Caco-2 (cell line): ENCODE measurements around the gene CBFA2T2. TPM values are rescaled to one million over a fixed set of nuclear protein-coding genes. Genes with fewer than 3 reads are reported as not detected.

ENCODE experiments used
- BruUV-seq: library from RNA; stranded (reverse); fragments of 400-500 nt; replicated peaks from 2 replicates; lab custom pipeline; 2021; lab: Mats Ljungman, UMichigan
- CTCF ChIA-PET: fragments of 300-600 bp; sonication (Branson Sonifier 250); formaldehyde crosslinking; loops from one replicate; lab custom pipeline; 2022; ENCODE audit warnings: antibody characterized with exemption; lab: Charles Lee
- POLR2A ChIA-PET: fragments of 300-600 bp; sonication (Branson Sonifier 250); formaldehyde crosslinking; loops from one replicate; lab custom pipeline; 2022; ENCODE audit warnings: antibody characterized with exemption; lab: Charles Lee
- DNase-seq, 2 experiments: peaks; one replicate each; pipeline versions ENCODE4 v3.0.0 to v3.0.0-alpha.2; 2020 to 2022
- H3K27me3 ChIP-seq: replicated peaks from 2 replicates; pipeline ENCODE4 v1.6.0; 2011; ENCODE audit warnings: low read length; ENCODE audit not compliant: control insufficient read depth, insufficient read depth
- H3K36me3 ChIP-seq: 2 replicates; pipeline ENCODE4 v1.5.1; 2011; ENCODE audit warnings: low read length; ENCODE audit not compliant: control insufficient read depth, insufficient read depth
- H3K4me1 ChIP-seq: fragments of 250-450 bp; sonication (Bioruptor Pico); 2 replicates; pipeline ENCODE4 v1.5.1; 2020; ENCODE audit warnings: mild to moderate bottlenecking
- H3K4me3 ChIP-seq: 2 replicates; pipeline ENCODE4 v1.5.1; 2011; ENCODE audit warnings: low read depth, mild to moderate bottlenecking, control low read depth, low read length
- H3K9me3 ChIP-seq: fragments of 250-450 bp; sonication (Bioruptor Pico); 2 replicates; pipeline ENCODE4 v1.5.1; 2020; ENCODE audit warnings: mild to moderate bottlenecking, moderate library complexity
- H3K27ac Mint-ChIP-seq: one replicate; pipeline ENCODE4 v1.8.0; 2022; ENCODE audit warnings: mixed read lengths; ENCODE audit not compliant: unreplicated experiment
- H3K27me3 Mint-ChIP-seq: one replicate; pipeline ENCODE4 v1.8.0; 2022; ENCODE audit warnings: mixed read lengths; ENCODE audit not compliant: insufficient read depth, unreplicated experiment
- H3K36me3 Mint-ChIP-seq: one replicate; pipeline ENCODE4 v1.8.0; 2022; ENCODE audit warnings: mild to moderate bottlenecking, mixed read lengths; ENCODE audit not compliant: insufficient read depth, unreplicated experiment
- H3K4me1 Mint-ChIP-seq: one replicate; pipeline ENCODE4 v1.8.0; 2022; ENCODE audit warnings: low read depth, mixed read lengths; ENCODE audit not compliant: unreplicated experiment
- H3K4me3 Mint-ChIP-seq: one replicate; pipeline ENCODE4 v1.8.0; 2022; ENCODE audit warnings: mild to moderate bottlenecking, moderate library complexity, mixed read lengths; ENCODE audit not compliant: unreplicated experiment
- H3K9me3 Mint-ChIP-seq: one replicate; pipeline ENCODE4 v1.8.0; 2022; ENCODE audit warnings: mixed read lengths; ENCODE audit not compliant: unreplicated experiment
- intact Hi-C: fragments of 100-400 bp; cut with micrococcal nuclease; formaldehyde crosslinking; loops from one replicate; pipeline ENCODE4 v1.10.0; 2022; ENCODE audit not compliant: unreplicated experiment
- total RNA-seq: library from RNA; stranded (reverse); gene quantifications from 2 replicates; pipeline ENCODE4 v1.2.3, GENCODE V29; 2022
- TF ChIP-seq, protein P1 (sequence below), 2 experiments: fragments of 200-600 bp in 1 of 2; IDR thresholded peaks; 1 replicate in 1 of 2; 2 replicates in 1 of 2; pipeline versions ENCODE4 v1.5.1 to v1.8.0; 2011 to 2022; ENCODE audit warnings: antibody characterized with exemption in 1 of 2, control low read depth in 1 of 2, inconsistent platforms in 1 of 2, low read depth in 1 of 2, low read length in 1 of 2, mild to moderate bottlenecking in 1 of 2, moderate library complexity in 1 of 2; ENCODE audit not compliant: insufficient read depth in 1 of 2, severe bottlenecking in 1 of 2, unreplicated experiment in 1 of 2

Gene CBFA2T2
- total RNA-seq, 1 experiment from 2014 or later = 30.6 TPM

DNA sequence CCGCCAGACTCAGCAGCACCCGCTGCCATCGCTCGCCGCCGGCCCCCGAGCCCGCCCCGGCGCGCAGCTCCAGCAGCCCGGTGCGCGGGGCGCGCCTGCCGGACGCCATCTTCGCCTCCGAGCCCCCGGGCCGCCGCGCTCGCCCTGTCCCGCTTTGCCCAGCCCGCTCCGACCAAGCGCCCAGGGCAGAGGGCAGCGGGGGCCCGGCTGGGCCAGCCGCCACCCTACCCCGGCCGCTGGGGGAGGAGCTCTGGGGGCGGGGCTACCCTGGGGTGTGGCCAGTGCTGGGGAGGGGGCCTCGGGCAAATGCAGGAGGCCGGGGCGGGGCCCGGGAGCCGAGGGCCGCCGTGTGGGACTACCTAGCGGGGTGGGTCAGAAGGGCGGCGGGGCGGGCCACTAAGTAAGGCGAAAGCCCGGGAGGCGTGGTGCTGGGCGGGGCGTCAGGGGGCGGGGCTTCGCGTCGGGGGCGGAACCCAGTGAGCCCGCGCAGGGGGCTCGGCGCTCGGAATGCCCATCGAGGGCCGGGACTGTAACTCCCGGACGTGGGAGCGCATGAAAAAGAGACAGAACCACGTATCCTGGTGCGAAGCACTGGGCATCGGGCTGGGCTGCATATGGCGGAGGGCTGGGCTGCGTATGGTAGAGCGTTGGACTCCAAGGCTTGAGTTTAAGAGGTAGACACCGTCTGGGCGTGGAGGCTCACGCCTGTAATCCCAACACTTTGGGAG lies 46.2 kb upstream of the CBFA2T2 start, which contains the start of gene SNTA1:
SNTA1 (minus strand) TSS at position 252 of the 728 bp plus-strand sequence; CDS start at position 109, 143 bp downstream.
- peak within 1 kb of the TSS; percentile 9 for H3K27ac Mint-ChIP-seq
- H3K9me3 ChIP-seq = no peaks in the 10 kb centered on the region
- H3K9me3 Mint-ChIP-seq = peaks cover 6% of the 10 kb centered on the region
- no peaks in the 10 kb centered on the region for H3K36me3 Mint-ChIP-seq
- POLR2A ChIA-PET = interaction anchor here (0.5 to 1.7 kb wide), 13 partner anchors 15 to 668 kb away, joined by 3 to 25 read pairs (median 4); partner anchors contain the start of genes ACTL10, CBFA2T2, CDK5RAP1 and EIF2S2
- BruUV-seq = no TSS peak
- H3K4me3 ChIP-seq = peak within 1 kb of the TSS; percentile 72
- H3K4me3 Mint-ChIP-seq = peak within 1 kb of the TSS; percentile 89
- H3K27me3 ChIP-seq = no peaks in the 10 kb centered on the region
- H3K27me3 Mint-ChIP-seq = no peaks in the 10 kb centered on the region
- peaks cover 22% of the 10 kb centered on the region for H3K4me1 ChIP-seq
- peak; percentile 100 for DNase-seq
- CTCF ChIA-PET = interaction anchor here (0.6 to 2.4 kb wide), 18 partner anchors 10 to 672 kb away, joined by 3 to 12 read pairs (median 5); partner anchors contain the start of genes ACTL10 and CBFA2T2
- intact Hi-C loops = loop anchor here (1.0 to 5.0 kb wide), 3 partner anchors 42 to 289 kb away; partner anchors contain the start of genes CDK5RAP1 and ZNF341
- H3K4me1 Mint-ChIP-seq = peaks cover 26% of the 10 kb centered on the region
- TF ChIP-seq, protein P1, sequence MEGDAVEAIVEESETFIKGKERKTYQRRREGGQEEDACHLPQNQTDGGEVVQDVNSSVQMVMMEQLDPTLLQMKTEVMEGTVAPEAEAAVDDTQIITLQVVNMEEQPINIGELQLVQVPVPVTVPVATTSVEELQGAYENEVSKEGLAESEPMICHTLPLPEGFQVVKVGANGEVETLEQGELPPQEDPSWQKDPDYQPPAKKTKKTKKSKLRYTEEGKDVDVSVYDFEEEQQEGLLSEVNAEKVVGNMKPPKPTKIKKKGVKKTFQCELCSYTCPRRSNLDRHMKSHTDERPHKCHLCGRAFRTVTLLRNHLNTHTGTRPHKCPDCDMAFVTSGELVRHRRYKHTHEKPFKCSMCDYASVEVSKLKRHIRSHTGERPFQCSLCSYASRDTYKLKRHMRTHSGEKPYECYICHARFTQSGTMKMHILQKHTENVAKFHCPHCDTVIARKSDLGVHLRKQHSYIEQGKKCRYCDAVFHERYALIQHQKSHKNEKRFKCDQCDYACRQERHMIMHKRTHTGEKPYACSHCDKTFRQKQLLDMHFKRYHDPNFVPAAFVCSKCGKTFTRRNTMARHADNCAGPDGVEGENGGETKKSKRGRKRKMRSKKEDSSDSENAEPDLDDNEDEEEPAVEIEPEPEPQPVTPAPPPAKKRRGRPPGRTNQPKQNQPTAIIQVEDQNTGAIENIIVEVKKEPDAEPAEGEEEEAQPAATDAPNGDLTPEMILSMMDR (IDR thresholded peaks at IDR 0.05; ENCODE audit: insufficient read depth in 1 of 2, low read depth in 1 of 2, low read length in 1 of 2, severe bottlenecking in 1 of 2, unreplicated experiment in 1 of 2) = no peak
- no peaks in the 10 kb centered on the region for H3K36me3 ChIP-seq

GRCh38 chr20:33444797-33445560 lies 44.9 kb upstream of the CBFA2T2 start:
- BruUV-seq = no TSS peak
- H3K36me3 Mint-ChIP-seq = no peaks in the 10 kb centered on the region
- ChIA-PET CTCF (interaction anchor here (0.6 to 2.4 kb wide), 12 partner anchors 9 to 770 kb away, joined by 3 to 17 read pairs (median 4); partner anchors contain the start of genes CBFA2T2 and CDK5RAP1), POLR2A (interaction anchor here (0.6 to 1.7 kb wide), 3 partner anchors 15 to 548 kb away, joined by 3 to 25 read pairs (median 6); partner anchors contain the start of gene CBFA2T2)
- TF ChIP-seq, protein P1 (IDR thresholded peaks at IDR 0.05; ENCODE audit: insufficient read depth in 1 of 2, low read depth in 1 of 2, low read length in 1 of 2, severe bottlenecking in 1 of 2, unreplicated experiment in 1 of 2) = peak; percentile 17 to 56
- no peak overlapping the region for H3K27ac Mint-ChIP-seq
- peak overlapping the region; percentile 72 for H3K4me3 ChIP-seq
- H3K4me1 Mint-ChIP-seq = peaks cover 26% of the 10 kb centered on the region
- no peaks in the 10 kb centered on the region for H3K9me3 ChIP-seq
- H3K9me3 Mint-ChIP-seq = peaks cover 10% of the 10 kb centered on the region
- peak; percentile 64 to 67 for DNase-seq
- H3K36me3 ChIP-seq = no peaks in the 10 kb centered on the region
- intact Hi-C loops = loop anchor here (1.0 to 5.0 kb wide), 2 partner anchors 44 to 287 kb away; partner anchors contain the start of genes CDK5RAP1 and ZNF341
- H3K27me3 ChIP-seq = no peaks in the 10 kb centered on the region
- H3K27me3 Mint-ChIP-seq = no peaks in the 10 kb centered on the region
- H3K4me3 Mint-ChIP-seq = peak overlapping the region; percentile 89
- H3K4me1 ChIP-seq = peaks cover 22% of the 10 kb centered on the region
